Astrocyte (in vitro differentiated cells and primary cell): Measurements from ENCODE around the gene ZNF487.

Experiments
- EZH2 ChIP-seq: IDR thresholded peaks from 2 replicates; pipeline ENCODE4 v1.6.1; 2012; ENCODE audit warnings: mild to moderate bottlenecking, low read length, inconsistent platforms; ENCODE audit not compliant: insufficient read depth
- TF ChIP-seq, protein P1 (sequence below): IDR thresholded peaks from 2 replicates; pipeline ENCODE4 v1.5.1; 2011; ENCODE audit warnings: low read depth, mild to moderate bottlenecking, inconsistent platforms, low read length, moderate library complexity; ENCODE audit not compliant: insufficient read depth

- TF ChIP-seq, protein P1, sequence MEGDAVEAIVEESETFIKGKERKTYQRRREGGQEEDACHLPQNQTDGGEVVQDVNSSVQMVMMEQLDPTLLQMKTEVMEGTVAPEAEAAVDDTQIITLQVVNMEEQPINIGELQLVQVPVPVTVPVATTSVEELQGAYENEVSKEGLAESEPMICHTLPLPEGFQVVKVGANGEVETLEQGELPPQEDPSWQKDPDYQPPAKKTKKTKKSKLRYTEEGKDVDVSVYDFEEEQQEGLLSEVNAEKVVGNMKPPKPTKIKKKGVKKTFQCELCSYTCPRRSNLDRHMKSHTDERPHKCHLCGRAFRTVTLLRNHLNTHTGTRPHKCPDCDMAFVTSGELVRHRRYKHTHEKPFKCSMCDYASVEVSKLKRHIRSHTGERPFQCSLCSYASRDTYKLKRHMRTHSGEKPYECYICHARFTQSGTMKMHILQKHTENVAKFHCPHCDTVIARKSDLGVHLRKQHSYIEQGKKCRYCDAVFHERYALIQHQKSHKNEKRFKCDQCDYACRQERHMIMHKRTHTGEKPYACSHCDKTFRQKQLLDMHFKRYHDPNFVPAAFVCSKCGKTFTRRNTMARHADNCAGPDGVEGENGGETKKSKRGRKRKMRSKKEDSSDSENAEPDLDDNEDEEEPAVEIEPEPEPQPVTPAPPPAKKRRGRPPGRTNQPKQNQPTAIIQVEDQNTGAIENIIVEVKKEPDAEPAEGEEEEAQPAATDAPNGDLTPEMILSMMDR = no peak
- no peak for TF ChIP-seq EZH2
These were observed 43.1 kb upstream of the ZNF487 start for GRCh38 chr10:43393606-43394360.
